HL-60 (cell line): ENCODE measurements around the gene SLC25A23.

Experiments
- CTCF ChIP-seq: IDR thresholded peaks from one replicate; pipeline ENCODE4 v1.5.1; 2011; ENCODE audit warnings: low read length, control low read depth, inconsistent platforms; ENCODE audit not compliant: insufficient read depth
- POLR2AphosphoS5 ChIP-seq: IDR thresholded peaks from 2 replicates; pipeline ENCODE4 v1.6.1; 2012; ENCODE audit warnings: low read depth
- TF ChIP-seq, protein P1 (sequence below): IDR thresholded peaks from 2 replicates; pipeline ENCODE4 v1.6.1; 2012; ENCODE audit warnings: low read depth; ENCODE audit not compliant: insufficient replicate concordance

DNA sequence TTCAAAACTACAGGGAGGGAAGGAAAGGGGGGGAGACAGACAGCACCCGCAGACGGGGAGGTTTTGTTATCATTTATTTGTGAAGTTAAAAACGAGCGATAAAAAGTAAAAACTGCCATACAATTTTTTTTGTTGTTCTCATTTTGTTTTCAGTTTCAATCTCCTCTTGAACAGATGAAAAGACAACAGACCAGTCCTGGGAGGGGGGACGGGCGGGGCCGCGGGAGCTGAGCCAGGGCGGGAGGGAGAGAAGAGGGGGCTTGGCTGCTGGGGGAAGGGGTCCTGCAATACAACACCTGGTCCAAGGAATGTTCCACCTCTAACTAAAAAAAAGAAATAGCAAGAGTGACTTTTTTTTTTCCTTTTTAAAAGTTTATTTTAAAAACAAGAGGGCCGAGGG is 46.3 kb downstream of the SLC25A23 start:
- no peak for TF ChIP-seq CTCF
- TF ChIP-seq, protein P1, sequence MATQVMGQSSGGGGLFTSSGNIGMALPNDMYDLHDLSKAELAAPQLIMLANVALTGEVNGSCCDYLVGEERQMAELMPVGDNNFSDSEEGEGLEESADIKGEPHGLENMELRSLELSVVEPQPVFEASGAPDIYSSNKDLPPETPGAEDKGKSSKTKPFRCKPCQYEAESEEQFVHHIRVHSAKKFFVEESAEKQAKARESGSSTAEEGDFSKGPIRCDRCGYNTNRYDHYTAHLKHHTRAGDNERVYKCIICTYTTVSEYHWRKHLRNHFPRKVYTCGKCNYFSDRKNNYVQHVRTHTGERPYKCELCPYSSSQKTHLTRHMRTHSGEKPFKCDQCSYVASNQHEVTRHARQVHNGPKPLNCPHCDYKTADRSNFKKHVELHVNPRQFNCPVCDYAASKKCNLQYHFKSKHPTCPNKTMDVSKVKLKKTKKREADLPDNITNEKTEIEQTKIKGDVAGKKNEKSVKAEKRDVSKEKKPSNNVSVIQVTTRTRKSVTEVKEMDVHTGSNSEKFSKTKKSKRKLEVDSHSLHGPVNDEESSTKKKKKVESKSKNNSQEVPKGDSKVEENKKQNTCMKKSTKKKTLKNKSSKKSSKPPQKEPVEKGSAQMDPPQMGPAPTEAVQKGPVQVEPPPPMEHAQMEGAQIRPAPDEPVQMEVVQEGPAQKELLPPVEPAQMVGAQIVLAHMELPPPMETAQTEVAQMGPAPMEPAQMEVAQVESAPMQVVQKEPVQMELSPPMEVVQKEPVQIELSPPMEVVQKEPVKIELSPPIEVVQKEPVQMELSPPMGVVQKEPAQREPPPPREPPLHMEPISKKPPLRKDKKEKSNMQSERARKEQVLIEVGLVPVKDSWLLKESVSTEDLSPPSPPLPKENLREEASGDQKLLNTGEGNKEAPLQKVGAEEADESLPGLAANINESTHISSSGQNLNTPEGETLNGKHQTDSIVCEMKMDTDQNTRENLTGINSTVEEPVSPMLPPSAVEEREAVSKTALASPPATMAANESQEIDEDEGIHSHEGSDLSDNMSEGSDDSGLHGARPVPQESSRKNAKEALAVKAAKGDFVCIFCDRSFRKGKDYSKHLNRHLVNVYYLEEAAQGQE: no peak
- TF ChIP-seq POLR2AphosphoS5: no peak
